GM12892 (cell line): ENCODE data around the gene KREMEN2.
"Not testable (repeated sequence)": the region's sequence is repeated elsewhere in the genome, so short reads cannot be mapped to it uniquely, and the experiment has no call there.

Source experiments
- DNase-seq: peaks from one replicate; pipeline ENCODE4 v3.0.0; 2011; ENCODE audit not compliant: insufficient read length
- FAIRE-seq: peaks from 2 replicates; lab custom pipeline; 2011; peaks lifted over from hg19 to GRCh38; lab: Jason Lieb, UNC
- POLR2A ChIP-seq: IDR thresholded peaks from 2 replicates; pipeline ENCODE4 v1.6.1; 2011; ENCODE audit warnings: low read depth, low read length, control low read depth
- POLR2AphosphoS5 ChIP-seq: IDR thresholded peaks from 2 replicates; pipeline ENCODE4 v1.6.1; 2011; ENCODE audit warnings: low read depth, low read length, control low read depth
- TAF1 ChIP-seq: IDR thresholded peaks from 2 replicates; pipeline ENCODE4 v1.6.1; 2011; ENCODE audit warnings: low read depth, mild to moderate bottlenecking, control low read depth, low read length, borderline replicate concordance

Gene KREMEN2

GRCh38 chr16:2928796-2929195 lies 35.3 kb upstream of the KREMEN2 start:
- DNase-seq (no peak), FAIRE-seq (no peak)
- TF ChIP-seq POLR2A (no peak), TAF1 (no peak), POLR2AphosphoS5 (no peak)

- DNase-seq = no peak
- no peak for FAIRE-seq
Measured at GRCh38 chr16:2929693-2930092, 34.4 kb upstream of the KREMEN2 start.

GRCh38 chr16:2930236-2930635 lies 33.8 kb upstream of the KREMEN2 start:
- no peak for TF ChIP-seq TAF1
- no peak for TF ChIP-seq POLR2AphosphoS5
- no peak for TF ChIP-seq POLR2A
- DNase-seq (no peak), FAIRE-seq (no peak)

More at GRCh38 chr16:2929693-2930092, 34.4 kb upstream of the KREMEN2 start:
- TF ChIP-seq POLR2A = no peak
- TF ChIP-seq POLR2AphosphoS5 = no peak
- TF ChIP-seq TAF1 = no peak

GRCh38 chr16:2931231-2931914 lies 32.7 kb upstream of the KREMEN2 start:
- not testable (repeated sequence) for FAIRE-seq, DNase-seq

- DNase-seq = no peak
- FAIRE-seq = no peak
- TF ChIP-seq POLR2A = no peak
- no peak for TF ChIP-seq TAF1
- no peak for TF ChIP-seq POLR2AphosphoS5
Measured at GRCh38 chr16:2933136-2933535, 30.9 kb upstream of the KREMEN2 start.

GRCh38 chr16:2933701-2934100 lies 30.4 kb upstream of the KREMEN2 start:
- TF ChIP-seq TAF1 (no peak), POLR2AphosphoS5 (no peak), POLR2A (no peak)
- no peak for FAIRE-seq
- DNase-seq = no peak

GRCh38 chr16:2934450-2934849 lies 29.6 kb upstream of the KREMEN2 start:
- no peak for TF ChIP-seq POLR2AphosphoS5
- no peak for TF ChIP-seq POLR2A
- TF ChIP-seq TAF1 = no peak
- FAIRE-seq = no peak

GRCh38 chr16:2936436-2937011 lies 27.6 kb upstream of the KREMEN2 start:
- FAIRE-seq (no peak), DNase-seq (no peak)
- TF ChIP-seq POLR2AphosphoS5 (no peak), POLR2A (no peak), TAF1 (no peak)

More at GRCh38 chr16:2934450-2934849, 29.6 kb upstream of the KREMEN2 start:
- no peak for DNase-seq

GRCh38 chr16:2937170-2937569 lies 26.9 kb upstream of the KREMEN2 start:
- DNase-seq (no peak), FAIRE-seq (no peak)
- TF ChIP-seq TAF1 (no peak), POLR2A (no peak)

GRCh38 chr16:2938206-2938605 lies 25.9 kb upstream of the KREMEN2 start:
- no peak for TF ChIP-seq POLR2AphosphoS5
- no peak for TF ChIP-seq TAF1
- no peak for TF ChIP-seq POLR2A
- FAIRE-seq = no peak
- DNase-seq = no peak

- DNase-seq = no peak
- no peak for FAIRE-seq
Measured at GRCh38 chr16:2939968-2940367, 24.1 kb upstream of the KREMEN2 start.

GRCh38 chr16:2942045-2942444 lies 22.0 kb upstream of the KREMEN2 start:
- no peak for FAIRE-seq
- TF ChIP-seq POLR2A (no peak), POLR2AphosphoS5 (no peak), TAF1 (no peak)
- DNase-seq = no peak

More at GRCh38 chr16:2939968-2940367, 24.1 kb upstream of the KREMEN2 start:
- TF ChIP-seq POLR2AphosphoS5 = no peak
- TF ChIP-seq TAF1 = no peak
- TF ChIP-seq POLR2A = no peak

GRCh38 chr16:2943716-2944115 lies 20.4 kb upstream of the KREMEN2 start:
- not testable (repeated sequence) for FAIRE-seq, DNase-seq
